Measurements from ENCODE around the gene ACYP2.
"Not testable (repeated sequence)": the region's sequence is repeated elsewhere in the genome, so short reads cannot be mapped to it uniquely, and the experiment has no call there.

ACYP2 gene

DNA sequence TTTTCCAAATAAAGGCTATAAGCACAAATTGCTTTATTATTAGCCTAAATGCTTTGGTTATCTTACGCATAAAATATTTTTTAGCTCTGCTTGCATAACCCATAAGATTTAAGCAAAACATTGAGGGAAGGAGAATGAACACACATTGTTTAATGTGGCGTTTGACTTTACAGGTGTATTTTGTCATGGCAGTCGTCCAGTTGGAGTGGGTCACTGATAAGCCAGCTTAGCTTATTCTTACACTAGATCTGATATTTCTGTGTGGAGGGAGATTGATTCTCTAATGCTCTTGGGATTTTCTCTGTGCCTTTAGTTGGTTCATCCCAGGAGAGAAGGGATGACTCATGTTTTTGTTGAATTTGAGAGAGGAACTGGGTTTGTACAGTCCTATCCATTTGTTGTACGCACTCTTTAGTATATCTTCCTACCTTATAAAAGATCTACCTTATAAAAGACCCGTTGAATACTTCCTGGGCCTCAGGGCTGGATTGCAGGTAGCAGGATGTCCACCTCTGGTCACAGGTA lies 47.5 kb upstream of the ACYP2 start:
- no peak for TF ChIP-seq PPARA (CRISPR knock-in tag; IDR thresholded peaks at IDR 0.05; ENCODE audit: borderline replicate concordance)
- TF ChIP-seq TCF4 (CRISPR knock-in tag; IDR thresholded peaks at IDR 0.05; ENCODE audit: borderline replicate concordance) = no peak
- no peak for TF ChIP-seq ARNTL (CRISPR knock-in tag; IDR thresholded peaks at IDR 0.05; ENCODE audit: borderline replicate concordance, low read depth)
- TF ChIP-seq ISL1 (CRISPR knock-in tag; IDR thresholded peaks at IDR 0.05) = no peak
- no peak for TF ChIP-seq ESRRG (CRISPR knock-in tag; IDR thresholded peaks at IDR 0.05)
- TF ChIP-seq, protein P1, sequence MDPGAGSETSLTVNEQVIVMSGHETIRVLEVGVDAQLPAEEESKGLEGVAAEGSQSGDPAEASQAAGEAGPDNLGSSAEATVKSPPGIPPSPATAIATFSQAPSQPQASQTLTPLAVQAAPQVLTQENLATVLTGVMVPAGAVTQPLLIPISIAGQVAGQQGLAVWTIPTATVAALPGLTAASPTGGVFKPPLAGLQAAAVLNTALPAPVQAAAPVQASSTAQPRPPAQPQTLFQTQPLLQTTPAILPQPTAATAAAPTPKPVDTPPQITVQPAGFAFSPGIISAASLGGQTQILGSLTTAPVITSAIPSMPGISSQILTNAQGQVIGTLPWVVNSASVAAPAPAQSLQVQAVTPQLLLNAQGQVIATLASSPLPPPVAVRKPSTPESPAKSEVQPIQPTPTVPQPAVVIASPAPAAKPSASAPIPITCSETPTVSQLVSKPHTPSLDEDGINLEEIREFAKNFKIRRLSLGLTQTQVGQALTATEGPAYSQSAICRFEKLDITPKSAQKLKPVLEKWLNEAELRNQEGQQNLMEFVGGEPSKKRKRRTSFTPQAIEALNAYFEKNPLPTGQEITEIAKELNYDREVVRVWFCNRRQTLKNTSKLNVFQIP (CRISPR knock-in tag; IDR thresholded peaks at IDR 0.05; ENCODE audit: borderline replicate concordance, low read depth) = no peak
- ATAC-seq = no peak

DNA sequence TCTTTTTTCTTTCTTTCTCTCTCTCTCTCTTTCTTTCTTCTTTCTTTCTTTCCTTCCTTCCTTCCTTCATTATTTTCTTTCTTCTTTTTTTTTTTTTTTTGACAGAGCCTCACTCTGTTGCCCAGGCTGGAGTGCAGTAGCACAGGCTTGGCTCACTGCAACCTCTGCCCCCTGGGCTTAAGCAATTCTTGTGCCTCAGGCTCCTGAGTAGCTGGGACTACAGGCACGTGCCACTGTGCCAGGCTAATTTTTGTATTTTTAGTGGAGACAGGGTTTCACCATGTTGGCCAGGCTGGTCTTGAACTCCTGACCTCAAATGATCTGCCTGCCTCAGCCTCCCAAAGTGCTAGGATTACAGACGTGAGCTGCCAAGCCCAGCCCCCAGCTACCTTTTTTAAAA lies 42.9 kb upstream of the ACYP2 start:
- not testable (repeated sequence) for ATAC-seq

DNA sequence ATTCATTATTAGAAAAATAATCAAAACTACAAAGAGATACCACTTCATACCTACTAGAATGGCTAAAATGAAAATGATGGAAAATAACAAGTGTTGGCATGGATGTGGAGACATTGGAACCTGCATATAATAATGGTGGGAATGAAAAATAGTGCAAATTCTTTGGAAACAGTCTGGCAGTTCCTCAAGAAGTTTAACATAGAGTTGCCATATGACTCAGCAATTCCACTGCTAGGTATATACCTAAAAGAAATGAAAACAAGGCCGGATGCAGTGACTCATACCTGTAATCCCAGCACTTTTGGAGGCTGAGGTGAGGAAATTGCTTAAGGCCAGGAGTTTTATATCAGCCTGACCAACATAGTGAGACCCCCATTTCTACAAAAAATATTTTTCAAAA lies 41.6 kb upstream of the ACYP2 start:
- TF ChIP-seq, protein P2, sequence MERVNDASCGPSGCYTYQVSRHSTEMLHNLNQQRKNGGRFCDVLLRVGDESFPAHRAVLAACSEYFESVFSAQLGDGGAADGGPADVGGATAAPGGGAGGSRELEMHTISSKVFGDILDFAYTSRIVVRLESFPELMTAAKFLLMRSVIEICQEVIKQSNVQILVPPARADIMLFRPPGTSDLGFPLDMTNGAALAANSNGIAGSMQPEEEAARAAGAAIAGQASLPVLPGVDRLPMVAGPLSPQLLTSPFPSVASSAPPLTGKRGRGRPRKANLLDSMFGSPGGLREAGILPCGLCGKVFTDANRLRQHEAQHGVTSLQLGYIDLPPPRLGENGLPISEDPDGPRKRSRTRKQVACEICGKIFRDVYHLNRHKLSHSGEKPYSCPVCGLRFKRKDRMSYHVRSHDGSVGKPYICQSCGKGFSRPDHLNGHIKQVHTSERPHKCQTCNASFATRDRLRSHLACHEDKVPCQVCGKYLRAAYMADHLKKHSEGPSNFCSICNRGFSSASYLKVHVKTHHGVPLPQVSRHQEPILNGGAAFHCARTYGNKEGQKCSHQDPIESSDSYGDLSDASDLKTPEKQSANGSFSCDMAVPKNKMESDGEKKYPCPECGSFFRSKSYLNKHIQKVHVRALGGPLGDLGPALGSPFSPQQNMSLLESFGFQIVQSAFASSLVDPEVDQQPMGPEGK (CRISPR knock-in tag; IDR thresholded peaks at IDR 0.05; ENCODE audit: borderline replicate concordance) = no peak
- no peak for TF ChIP-seq ZFP30 (CRISPR knock-in tag; IDR thresholded peaks at IDR 0.05)
- no peak for ATAC-seq

DNA sequence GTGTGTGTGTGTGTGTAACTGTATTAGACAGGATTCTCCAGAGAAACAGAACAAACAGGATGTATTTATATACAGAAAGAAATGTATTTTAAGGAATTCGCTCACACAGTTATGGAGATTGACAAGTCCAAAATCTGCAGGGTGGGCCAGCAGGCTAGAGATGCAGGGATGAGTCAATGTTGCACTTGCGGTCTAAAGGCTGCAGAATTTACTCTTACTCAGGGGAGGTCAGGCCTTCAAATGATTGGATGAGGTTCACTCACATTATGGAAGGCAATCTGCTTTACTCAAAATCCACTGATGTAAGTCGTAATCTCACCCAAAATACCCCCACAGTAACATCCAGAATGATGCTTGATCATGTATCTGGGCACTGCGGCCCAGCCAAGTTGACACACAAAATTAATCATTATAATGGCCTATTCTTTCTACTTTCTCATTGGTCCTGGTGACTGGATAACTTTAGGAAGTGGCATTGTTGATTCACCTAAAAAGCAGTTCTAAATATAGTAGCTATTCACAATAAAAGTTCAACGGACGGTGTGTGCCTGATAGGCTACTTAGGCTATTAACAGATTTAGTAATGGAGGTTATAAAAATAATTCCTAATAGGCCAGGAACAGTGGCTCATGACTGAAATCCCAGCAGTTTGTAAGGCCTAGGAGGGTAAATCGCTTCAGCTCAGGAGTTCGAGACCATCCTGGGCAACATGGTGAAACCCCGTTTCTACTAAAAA lies 40.6 kb upstream of the ACYP2 start:
- TF ChIP-seq, protein P2 (CRISPR knock-in tag; IDR thresholded peaks at IDR 0.05; ENCODE audit: borderline replicate concordance) = no peak
- TF ChIP-seq PPARA (CRISPR knock-in tag; IDR thresholded peaks at IDR 0.05; ENCODE audit: borderline replicate concordance) (no peak), ZNF70 (CRISPR knock-in tag; IDR thresholded peaks at IDR 0.05) (no peak), ZNF8 (CRISPR knock-in tag; IDR thresholded peaks at IDR 0.05) (no peak), CSDC2 (CRISPR knock-in tag; IDR thresholded peaks at IDR 0.05) (no peak), BACH2 (CRISPR knock-in tag; IDR thresholded peaks at IDR 0.05; ENCODE audit: borderline replicate concordance) (no peak), TCF4 (CRISPR knock-in tag; IDR thresholded peaks at IDR 0.05; ENCODE audit: borderline replicate concordance) (no peak), ZFP3 (CRISPR knock-in tag; IDR thresholded peaks at IDR 0.05) (no peak), ZC3H10 (CRISPR knock-in tag; IDR thresholded peaks at IDR 0.05) (no peak), ARNTL (CRISPR knock-in tag; IDR thresholded peaks at IDR 0.05; ENCODE audit: borderline replicate concordance, low read depth) (no peak), ISL1 (CRISPR knock-in tag; IDR thresholded peaks at IDR 0.05) (no peak), ZFP30 (CRISPR knock-in tag; IDR thresholded peaks at IDR 0.05) (no peak), ESRRG (CRISPR knock-in tag; IDR thresholded peaks at IDR 0.05) (no peak)
- TF ChIP-seq, protein P3, sequence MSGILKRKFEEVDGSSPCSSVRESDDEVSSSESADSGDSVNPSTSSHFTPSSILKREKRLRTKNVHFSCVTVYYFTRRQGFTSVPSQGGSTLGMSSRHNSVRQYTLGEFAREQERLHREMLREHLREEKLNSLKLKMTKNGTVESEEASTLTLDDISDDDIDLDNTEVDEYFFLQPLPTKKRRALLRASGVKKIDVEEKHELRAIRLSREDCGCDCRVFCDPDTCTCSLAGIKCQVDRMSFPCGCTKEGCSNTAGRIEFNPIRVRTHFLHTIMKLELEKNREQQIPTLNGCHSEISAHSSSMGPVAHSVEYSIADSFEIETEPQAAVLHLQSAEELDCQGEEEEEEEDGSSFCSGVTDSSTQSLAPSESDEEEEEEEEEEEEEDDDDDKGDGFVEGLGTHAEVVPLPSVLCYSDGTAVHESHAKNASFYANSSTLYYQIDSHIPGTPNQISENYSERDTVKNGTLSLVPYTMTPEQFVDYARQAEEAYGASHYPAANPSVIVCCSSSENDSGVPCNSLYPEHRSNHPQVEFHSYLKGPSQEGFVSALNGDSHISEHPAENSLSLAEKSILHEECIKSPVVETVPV (CRISPR knock-in tag; IDR thresholded peaks at IDR 0.05) = no peak
- TF ChIP-seq, protein P4, sequence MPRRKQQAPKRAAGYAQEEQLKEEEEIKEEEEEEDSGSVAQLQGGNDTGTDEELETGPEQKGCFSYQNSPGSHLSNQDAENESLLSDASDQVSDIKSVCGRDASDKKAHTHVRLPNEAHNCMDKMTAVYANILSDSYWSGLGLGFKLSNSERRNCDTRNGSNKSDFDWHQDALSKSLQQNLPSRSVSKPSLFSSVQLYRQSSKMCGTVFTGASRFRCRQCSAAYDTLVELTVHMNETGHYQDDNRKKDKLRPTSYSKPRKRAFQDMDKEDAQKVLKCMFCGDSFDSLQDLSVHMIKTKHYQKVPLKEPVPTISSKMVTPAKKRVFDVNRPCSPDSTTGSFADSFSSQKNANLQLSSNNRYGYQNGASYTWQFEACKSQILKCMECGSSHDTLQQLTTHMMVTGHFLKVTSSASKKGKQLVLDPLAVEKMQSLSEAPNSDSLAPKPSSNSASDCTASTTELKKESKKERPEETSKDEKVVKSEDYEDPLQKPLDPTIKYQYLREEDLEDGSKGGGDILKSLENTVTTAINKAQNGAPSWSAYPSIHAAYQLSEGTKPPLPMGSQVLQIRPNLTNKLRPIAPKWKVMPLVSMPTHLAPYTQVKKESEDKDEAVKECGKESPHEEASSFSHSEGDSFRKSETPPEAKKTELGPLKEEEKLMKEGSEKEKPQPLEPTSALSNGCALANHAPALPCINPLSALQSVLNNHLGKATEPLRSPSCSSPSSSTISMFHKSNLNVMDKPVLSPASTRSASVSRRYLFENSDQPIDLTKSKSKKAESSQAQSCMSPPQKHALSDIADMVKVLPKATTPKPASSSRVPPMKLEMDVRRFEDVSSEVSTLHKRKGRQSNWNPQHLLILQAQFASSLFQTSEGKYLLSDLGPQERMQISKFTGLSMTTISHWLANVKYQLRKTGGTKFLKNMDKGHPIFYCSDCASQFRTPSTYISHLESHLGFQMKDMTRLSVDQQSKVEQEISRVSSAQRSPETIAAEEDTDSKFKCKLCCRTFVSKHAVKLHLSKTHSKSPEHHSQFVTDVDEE (CRISPR knock-in tag; IDR thresholded peaks at IDR 0.05) = no peak
- TF ChIP-seq, protein P5, sequence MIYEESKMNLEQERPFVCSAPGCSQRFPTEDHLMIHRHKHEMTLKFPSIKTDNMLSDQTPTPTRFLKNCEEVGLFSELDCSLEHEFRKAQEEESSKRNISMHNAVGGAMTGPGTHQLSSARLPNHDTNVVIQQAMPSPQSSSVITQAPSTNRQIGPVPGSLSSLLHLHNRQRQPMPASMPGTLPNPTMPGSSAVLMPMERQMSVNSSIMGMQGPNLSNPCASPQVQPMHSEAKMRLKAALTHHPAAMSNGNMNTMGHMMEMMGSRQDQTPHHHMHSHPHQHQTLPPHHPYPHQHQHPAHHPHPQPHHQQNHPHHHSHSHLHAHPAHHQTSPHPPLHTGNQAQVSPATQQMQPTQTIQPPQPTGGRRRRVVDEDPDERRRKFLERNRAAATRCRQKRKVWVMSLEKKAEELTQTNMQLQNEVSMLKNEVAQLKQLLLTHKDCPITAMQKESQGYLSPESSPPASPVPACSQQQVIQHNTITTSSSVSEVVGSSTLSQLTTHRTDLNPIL (CRISPR knock-in tag; IDR thresholded peaks at IDR 0.05; ENCODE audit: low read depth) = no peak
- TF ChIP-seq, protein P1 (CRISPR knock-in tag; IDR thresholded peaks at IDR 0.05; ENCODE audit: borderline replicate concordance, low read depth) = no peak
- no peak for ATAC-seq
